Subcutaneous abdominal adipose tissue (tissue), 5 donors: Measurements from ENCODE around the gene NFE2L2.
"Not testable (repeated sequence)": the region's sequence is repeated elsewhere in the genome, so short reads cannot be mapped to it uniquely, and the experiment has no call there.

Experiments used
- H3K27ac ChIP-seq: one replicate; pipeline ENCODE4 v1.7.0; 2013; ENCODE audit warnings: low read depth, mild to moderate bottlenecking, inconsistent platforms, low read length, moderate library complexity
- H3K27me3 ChIP-seq, 5 donors: one replicate each; pipeline ENCODE4 v1.7.0; 2013; ENCODE audit warnings: low read length in 5 of 5, inconsistent platforms in 1 of 5; ENCODE audit not compliant: control insufficient read depth in 5 of 5, insufficient read depth in 4 of 5
- H3K36me3 ChIP-seq, 5 donors: one replicate each; pipeline ENCODE4 v1.7.0; 2013; ENCODE audit warnings: low read length in 5 of 5; ENCODE audit not compliant: control insufficient read depth in 5 of 5, insufficient read depth in 5 of 5
- H3K4me1 ChIP-seq, 5 donors: one replicate each; pipeline ENCODE4 v1.7.0; 2013; ENCODE audit warnings: low read length in 5 of 5, mild to moderate bottlenecking in 3 of 5, moderate library complexity in 1 of 5; ENCODE audit not compliant: control insufficient read depth in 5 of 5, insufficient read depth in 5 of 5
- H3K4me3 ChIP-seq, 5 donors: one replicate each; pipeline ENCODE4 v1.7.0; 2013; ENCODE audit warnings: low read length in 5 of 5, low read depth in 1 of 5
- H3K9ac ChIP-seq, 5 donors: one replicate each; pipeline ENCODE4 v1.7.0; 2013; ENCODE audit warnings: low read length in 5 of 5, mild to moderate bottlenecking in 4 of 5, moderate library complexity in 3 of 5
- H3K9me3 ChIP-seq, 5 donors: one replicate each; pipeline ENCODE4 v1.7.0; 2013; ENCODE audit warnings: low read length in 5 of 5; ENCODE audit not compliant: control insufficient read depth in 5 of 5
- donor health status: healthy.
- donor health status: healthy.
- donor health status: healthy.
- donor health status: healthy.
- donor health status: healthy.

NFE2L2 gene

DNA sequence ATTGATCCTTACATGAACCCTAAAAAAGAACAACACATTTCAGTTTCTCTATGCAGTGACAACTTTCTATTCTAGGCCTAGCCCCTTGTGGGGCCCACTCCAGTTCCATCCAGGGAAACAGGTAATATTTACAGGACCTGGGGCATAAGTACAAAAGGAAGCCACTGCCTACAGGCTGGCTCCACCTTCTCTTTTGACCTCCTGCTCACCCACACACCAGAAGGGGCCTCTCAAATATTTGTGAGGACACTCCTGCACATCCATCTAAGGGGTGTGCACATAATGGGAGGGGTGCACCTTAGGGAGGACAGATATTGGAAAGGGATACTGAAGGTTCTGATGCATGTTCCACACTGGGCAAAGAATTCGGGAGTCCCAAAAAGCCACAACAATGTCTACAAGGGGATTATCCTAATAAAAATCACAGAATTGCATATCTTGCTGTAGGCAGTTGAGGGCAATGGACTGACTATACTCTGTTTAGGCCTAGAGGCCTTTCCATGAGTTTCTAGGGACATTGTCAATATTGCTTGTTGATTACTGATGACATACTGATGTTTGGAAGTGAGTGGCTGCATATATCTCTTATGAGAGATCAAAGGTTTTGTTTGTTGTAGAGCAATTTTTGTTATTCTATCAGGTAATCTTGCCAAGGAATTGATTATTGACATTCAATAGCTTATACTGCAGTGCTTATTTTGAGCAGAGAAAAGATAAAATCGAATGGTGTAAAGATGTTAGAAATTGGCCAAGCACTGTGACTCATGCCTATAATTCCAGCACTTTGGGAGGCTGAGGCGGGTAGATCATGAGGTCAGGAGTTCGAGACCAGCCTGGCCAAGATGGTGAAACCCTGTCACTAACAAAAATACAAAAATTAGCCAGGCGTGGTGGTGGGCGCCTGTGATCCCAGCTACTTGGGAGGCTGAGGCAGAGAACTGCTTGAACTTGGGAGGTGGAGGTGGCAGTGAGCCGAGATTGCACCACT lies 75.8 kb downstream of the NFE2L2 start:
- Histone ChIP-seq H3K27me3 (no peaks in the 10 kb centered on the region), H3K4me1 (peaks cover 0 to 9% (median 5%) of the 10 kb centered on the region in 5 donors), H3K4me3 (no peak overlapping the region), H3K36me3 (no peaks in the 10 kb centered on the region), H3K27ac (no peak overlapping the region), H3K9ac (no peak overlapping the region), H3K9me3 (no peaks in the 10 kb centered on the region)

DNA sequence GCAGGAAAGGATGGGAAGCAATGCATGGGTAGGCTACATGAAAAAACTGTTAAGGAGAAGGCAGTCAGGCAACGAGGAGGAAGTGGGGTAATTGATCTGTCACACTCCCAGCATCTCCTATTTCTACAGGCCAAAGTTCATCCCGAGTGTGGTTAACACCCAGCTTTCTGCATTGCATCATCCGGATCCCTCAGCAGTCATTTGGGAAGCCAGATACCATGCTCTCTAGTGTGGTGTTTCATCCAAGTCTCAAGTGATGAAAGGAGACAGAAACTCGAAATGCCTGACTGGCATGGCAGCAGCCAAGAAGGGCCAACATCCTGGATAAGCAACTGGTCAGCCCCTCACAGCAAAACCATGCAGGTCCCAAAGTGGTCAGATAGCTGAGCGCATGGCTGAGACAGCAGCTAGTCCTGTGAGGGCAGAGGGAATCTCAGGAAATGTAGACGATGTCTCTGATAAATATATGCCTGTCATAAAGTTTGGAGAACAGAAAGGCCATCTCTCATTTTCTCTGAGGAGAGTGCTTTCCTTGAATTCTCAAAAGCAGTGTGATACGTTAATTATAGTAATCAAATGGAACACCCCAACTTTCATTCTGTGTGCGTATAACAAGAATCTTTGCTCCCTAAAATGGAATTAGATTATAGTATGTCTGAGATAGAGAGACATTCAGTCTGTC lies 76.8 kb downstream of the NFE2L2 start:
- no peak overlapping the region for H3K27ac ChIP-seq
- no peaks in the 10 kb centered on the region for H3K9me3 ChIP-seq
- no peaks in the 10 kb centered on the region for H3K36me3 ChIP-seq
- no peak overlapping the region for H3K4me3 ChIP-seq
- no peaks in the 10 kb centered on the region for H3K27me3 ChIP-seq
- no peak overlapping the region for H3K9ac ChIP-seq
- H3K4me1 ChIP-seq = peaks cover 0 to 9% (median 5%) of the 10 kb centered on the region in 5 donors

DNA sequence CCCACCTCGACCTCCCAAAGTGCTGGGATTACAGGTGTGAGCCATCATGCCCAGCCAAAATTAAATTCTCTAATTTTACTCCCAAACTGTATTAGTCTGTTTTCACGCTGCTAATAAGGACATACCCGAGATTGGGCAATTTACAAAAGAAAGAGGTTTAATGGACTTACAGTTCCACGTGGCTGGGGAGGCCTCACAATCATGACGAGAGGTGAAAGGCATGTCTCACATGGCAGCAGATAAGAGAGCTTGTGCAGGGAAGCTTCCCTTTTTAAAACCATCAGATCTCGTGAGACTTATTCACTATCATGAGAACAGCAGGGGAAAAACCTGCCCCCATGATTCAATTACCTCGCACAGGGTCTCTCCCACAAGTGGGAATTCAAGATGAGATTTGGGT lies 78.5 kb downstream of the NFE2L2 start:
- not testable (repeated sequence) for H3K4me1 ChIP-seq, H3K27ac ChIP-seq, H3K9ac ChIP-seq, H3K9me3 ChIP-seq, H3K4me3 ChIP-seq, H3K36me3 ChIP-seq, H3K27me3 ChIP-seq

DNA sequence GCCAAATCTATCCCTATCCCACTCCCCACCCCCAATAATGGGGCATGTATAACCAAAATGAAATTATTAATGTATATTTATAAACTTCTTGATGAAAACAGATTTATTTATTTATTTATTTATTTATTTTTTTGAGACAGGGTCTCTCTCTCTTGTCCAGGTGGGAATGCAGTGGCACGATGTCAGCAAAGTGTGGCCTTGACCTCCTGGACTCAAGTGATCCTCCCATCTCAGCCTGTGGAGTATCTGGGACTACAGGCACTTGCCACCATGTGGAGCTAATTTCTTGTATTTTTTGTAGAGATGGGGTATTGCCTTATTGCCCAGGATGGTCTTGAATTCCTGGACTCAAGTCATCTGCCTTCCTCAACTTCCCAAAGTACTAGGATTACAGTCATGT lies 79.9 kb downstream of the NFE2L2 start:
- H3K4me1 ChIP-seq = peaks cover 0 to 9% (median 5%) of the 10 kb centered on the region in 5 donors
- H3K27me3 ChIP-seq = no peaks in the 10 kb centered on the region

DNA sequence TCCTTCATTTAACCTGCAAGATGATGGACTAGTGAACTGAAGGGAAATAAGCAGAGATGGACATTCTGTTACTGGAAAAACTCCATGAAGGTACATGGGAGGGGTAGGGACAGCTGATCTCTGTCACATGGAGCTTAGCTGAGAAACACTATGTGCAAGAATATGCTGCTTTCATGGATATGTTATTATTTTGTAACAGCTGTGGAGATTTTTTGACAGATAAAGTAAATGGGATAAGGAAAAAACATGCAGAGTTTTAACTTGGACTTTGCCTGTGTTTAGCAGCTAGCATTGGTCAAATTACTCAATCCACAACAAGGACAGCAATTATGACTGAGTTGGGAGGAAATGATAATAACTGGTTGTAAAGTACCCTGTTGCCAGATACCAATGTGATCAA lies 80.7 kb downstream of the NFE2L2 start:
- Histone ChIP-seq H3K27ac (no peak overlapping the region), H3K9ac (no peak overlapping the region), H3K4me1 (peaks cover 0 to 9% (median 5%) of the 10 kb centered on the region in 5 donors), H3K4me3 (no peak overlapping the region), H3K9me3 (no peaks in the 10 kb centered on the region), H3K27me3 (no peaks in the 10 kb centered on the region), H3K36me3 (no peaks in the 10 kb centered on the region)

More for the DNA sequence above, 79.9 kb downstream of the NFE2L2 start:
- no peaks in the 10 kb centered on the region for H3K9me3 ChIP-seq
- H3K9ac ChIP-seq = no peak overlapping the region
- H3K36me3 ChIP-seq = no peaks in the 10 kb centered on the region
- H3K4me3 ChIP-seq = no peak overlapping the region
- no peak overlapping the region for H3K27ac ChIP-seq
